Parathyroid adenoma (tissue), 2 donors: ENCODE data around the gene CHDH.

Experiments used
- H2AFZ ChIP-seq: fragments of 300-600 bp; sonication (generic); one replicate; pipeline ENCODE4 v1.7.0; 2017; ENCODE audit warnings: antibody characterized with exemption, mild to moderate bottlenecking
- H3K27ac ChIP-seq: fragments of 300-600 bp; sonication (generic); one replicate; pipeline ENCODE4 v1.7.0; 2017
- H3K27me3 ChIP-seq: fragments of 300-600 bp; sonication (generic); one replicate; pipeline ENCODE4 v1.7.0; 2017; ENCODE audit warnings: low read length; ENCODE audit not compliant: control insufficient read depth, insufficient read depth
- H3K36me3 ChIP-seq: fragments of 300-600 bp; sonication (generic); one replicate; pipeline ENCODE4 v1.7.0; 2017; ENCODE audit warnings: low read length; ENCODE audit not compliant: control insufficient read depth, insufficient read depth
- H3K4me1 ChIP-seq: fragments of 300-600 bp; sonication (generic); one replicate; pipeline ENCODE4 v1.7.0; 2017; ENCODE audit warnings: control low read depth
- H3K4me2 ChIP-seq: fragments of 300-600 bp; sonication (generic); one replicate; pipeline ENCODE4 v1.7.0; 2017; ENCODE audit warnings: low read length
- H3K4me3 ChIP-seq: fragments of 300-600 bp; sonication (generic); one replicate; pipeline ENCODE4 v1.7.0; 2017; ENCODE audit warnings: low read depth, low read length
- H3K79me2 ChIP-seq: fragments of 300-600 bp; sonication (generic); one replicate; pipeline ENCODE4 v1.7.0; 2017; ENCODE audit warnings: control low read depth
- H3K9ac ChIP-seq: fragments of 300-600 bp; sonication (generic); one replicate; pipeline ENCODE4 v1.7.0; 2017; ENCODE audit warnings: mild to moderate bottlenecking
- H3K9me3 ChIP-seq: fragments of 300-600 bp; sonication (generic); one replicate; pipeline ENCODE4 v1.7.0; 2017; ENCODE audit warnings: low read length; ENCODE audit not compliant: control insufficient read depth
- TF ChIP-seq, protein P1 (sequence below): fragments of 300-600 bp; sonication (generic); IDR thresholded peaks from one replicate; pipeline ENCODE4 v1.7.0; 2017; ENCODE audit warnings: antibody characterized with exemption, mild to moderate bottlenecking
- donor health status: primary hyperparathyroidism.

The CHDH gene

DNA sequence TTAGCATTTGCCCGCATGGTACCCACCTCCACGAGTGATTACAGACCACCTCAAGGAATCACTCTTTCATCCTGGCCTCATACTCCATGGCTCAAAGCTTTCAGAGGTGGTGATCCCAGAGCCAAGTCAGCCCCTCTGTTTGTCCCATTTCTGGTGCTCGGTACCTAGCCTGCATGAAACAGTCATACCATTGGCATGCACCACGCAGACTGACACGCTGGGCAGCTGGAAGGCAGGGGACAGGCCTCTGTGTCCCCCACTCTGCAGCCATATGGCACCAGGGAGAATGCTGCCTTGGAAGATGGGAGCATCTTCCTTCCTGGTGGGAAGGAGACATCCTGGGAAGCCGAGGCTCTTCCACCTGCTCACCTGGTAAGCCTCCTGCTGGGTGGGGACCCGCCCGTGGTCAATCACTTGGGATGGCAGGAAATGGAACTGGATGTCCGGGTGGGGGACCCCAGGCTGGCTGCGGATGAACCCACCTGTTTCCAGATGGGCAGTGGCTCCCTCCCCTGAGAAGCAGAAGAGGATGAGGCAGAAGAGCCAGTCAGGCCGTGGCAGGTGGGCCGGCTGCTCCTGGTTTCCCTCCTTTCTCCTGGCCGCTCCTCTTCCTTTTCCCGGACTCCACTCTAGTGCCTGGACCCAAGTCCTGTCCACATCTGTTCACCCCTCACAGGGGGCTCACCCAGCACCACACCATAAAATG, 26.9 kb downstream of the CHDH start:
- Histone ChIP-seq H3K4me1 (peaks cover under 1% of the 10 kb centered on the region), H3K36me3 (no peaks in the 10 kb centered on the region), H3K9me3 (no peaks in the 10 kb centered on the region), H2AFZ (no peak overlapping the region), H3K4me3 (no peak overlapping the region), H3K9ac (no peak overlapping the region), H3K27me3 (no peaks in the 10 kb centered on the region), H3K4me2 (no peak overlapping the region), H3K27ac (no peak overlapping the region), H3K79me2 (no peaks in the 10 kb centered on the region)
- TF ChIP-seq, protein P1, sequence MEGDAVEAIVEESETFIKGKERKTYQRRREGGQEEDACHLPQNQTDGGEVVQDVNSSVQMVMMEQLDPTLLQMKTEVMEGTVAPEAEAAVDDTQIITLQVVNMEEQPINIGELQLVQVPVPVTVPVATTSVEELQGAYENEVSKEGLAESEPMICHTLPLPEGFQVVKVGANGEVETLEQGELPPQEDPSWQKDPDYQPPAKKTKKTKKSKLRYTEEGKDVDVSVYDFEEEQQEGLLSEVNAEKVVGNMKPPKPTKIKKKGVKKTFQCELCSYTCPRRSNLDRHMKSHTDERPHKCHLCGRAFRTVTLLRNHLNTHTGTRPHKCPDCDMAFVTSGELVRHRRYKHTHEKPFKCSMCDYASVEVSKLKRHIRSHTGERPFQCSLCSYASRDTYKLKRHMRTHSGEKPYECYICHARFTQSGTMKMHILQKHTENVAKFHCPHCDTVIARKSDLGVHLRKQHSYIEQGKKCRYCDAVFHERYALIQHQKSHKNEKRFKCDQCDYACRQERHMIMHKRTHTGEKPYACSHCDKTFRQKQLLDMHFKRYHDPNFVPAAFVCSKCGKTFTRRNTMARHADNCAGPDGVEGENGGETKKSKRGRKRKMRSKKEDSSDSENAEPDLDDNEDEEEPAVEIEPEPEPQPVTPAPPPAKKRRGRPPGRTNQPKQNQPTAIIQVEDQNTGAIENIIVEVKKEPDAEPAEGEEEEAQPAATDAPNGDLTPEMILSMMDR: no peak

DNA sequence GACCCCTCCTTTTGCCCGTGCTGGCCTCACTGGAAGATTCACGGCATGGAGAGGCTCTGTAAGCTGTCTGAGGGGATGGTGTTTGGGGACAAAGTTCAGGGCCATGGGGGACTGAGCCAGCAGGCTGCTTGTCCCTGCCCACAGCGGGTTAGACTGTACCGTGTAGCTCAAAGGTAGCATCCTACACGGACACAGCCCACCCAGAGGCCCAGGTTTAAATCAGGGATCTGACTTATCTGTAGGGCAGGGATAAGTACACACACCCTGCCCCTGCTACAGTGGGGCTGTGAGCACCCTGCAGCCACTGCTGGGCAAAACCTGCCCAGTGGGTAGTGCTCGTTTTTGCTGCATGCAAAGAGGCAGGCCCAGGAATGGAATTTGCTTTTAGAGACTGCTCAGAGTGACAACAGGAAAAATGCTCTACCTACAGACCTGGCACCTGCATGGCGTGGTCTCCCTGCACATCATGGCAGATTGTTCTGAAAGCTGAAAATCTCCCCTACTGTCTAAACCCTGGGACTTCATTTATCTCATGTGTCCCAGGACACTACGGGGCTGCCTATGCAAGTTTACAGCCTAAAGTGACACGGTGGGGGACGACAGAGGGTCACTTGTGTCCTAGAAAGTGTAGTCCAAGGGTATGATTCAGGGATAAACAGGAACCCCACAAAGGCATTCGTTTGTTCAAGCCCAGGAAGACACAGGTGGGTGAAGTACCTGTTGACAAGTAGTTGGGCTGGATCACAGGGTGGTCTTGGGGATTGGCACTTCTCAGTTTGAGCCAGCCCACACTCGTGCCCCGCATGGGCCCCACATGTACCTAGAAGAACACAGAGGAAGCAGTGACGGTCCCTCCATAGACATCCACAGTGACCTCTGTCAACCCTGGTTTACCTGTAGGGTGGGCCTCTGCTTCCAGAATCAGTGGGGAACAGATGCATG, 27.7 kb downstream of the CHDH start:
- TF ChIP-seq, protein P1: no peak
- peaks cover 4% of the 10 kb centered on the region for H3K4me1 ChIP-seq
- no peaks in the 10 kb centered on the region for H3K79me2 ChIP-seq
- no peaks in the 10 kb centered on the region for H3K36me3 ChIP-seq
- H2AFZ ChIP-seq: no peak overlapping the region
- H3K27ac ChIP-seq: no peak overlapping the region
- no peak overlapping the region for H3K9ac ChIP-seq
- no peaks in the 10 kb centered on the region for H3K27me3 ChIP-seq
- H3K9me3 ChIP-seq: no peaks in the 10 kb centered on the region
- no peak overlapping the region for H3K4me3 ChIP-seq
- no peak overlapping the region for H3K4me2 ChIP-seq

DNA sequence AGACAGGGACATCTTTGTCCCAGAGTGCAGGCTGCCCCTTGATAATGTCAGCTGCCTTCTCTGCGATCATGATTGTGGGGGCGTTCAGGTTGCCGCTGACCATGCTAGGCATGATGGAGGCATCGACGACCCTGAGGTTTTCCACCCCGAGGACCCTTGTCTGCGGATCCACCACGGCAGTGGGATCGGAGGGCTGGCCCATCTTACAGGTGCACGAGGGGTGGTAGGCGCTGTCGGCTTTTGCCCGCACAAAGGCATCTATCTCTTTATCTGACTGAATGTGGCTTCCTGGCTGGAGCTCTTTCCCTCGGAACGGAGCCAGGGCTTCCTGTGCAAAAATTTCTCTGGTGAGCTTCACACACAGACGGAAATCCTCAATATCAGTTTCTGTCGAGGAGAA, 28.4 kb downstream of the CHDH start:
- H3K9ac ChIP-seq: no peak overlapping the region
- H3K27me3 ChIP-seq: no peaks in the 10 kb centered on the region
- no peaks in the 10 kb centered on the region for H3K9me3 ChIP-seq
- no peak overlapping the region for H3K4me2 ChIP-seq
- TF ChIP-seq, protein P1: no peak
- no peaks in the 10 kb centered on the region for H3K36me3 ChIP-seq
- no peak overlapping the region for H2AFZ ChIP-seq
- no peak overlapping the region for H3K4me3 ChIP-seq
- no peak overlapping the region for H3K27ac ChIP-seq
- H3K79me2 ChIP-seq: no peaks in the 10 kb centered on the region
- peaks cover 4% of the 10 kb centered on the region for H3K4me1 ChIP-seq

DNA sequence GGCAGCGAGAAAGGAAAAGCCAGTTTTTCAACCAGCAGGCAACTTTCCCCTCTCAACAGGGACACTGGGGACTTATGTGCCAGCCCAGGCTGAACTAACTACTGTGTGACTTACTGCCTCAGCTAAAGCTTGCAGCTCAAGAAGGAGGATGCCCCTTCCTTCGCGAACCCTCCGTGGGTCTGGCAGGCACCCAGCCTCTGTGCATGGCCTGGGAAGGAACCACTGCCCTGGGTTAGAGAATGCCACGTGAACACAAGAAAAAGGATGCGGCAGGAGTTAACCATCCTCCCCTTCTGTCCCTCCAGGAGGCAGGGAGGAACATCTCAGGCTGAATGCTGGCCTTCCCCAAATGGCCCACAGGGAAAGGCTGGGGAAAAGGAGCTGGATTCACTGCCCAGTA, 29.0 kb downstream of the CHDH start:
- H3K27me3 ChIP-seq: no peaks in the 10 kb centered on the region

More for the DNA sequence above, 29.0 kb downstream of the CHDH start:
- Histone ChIP-seq H3K4me3 (no peak overlapping the region), H3K4me1 (peaks cover 4% of the 10 kb centered on the region), H3K27ac (no peak overlapping the region), H2AFZ (no peak overlapping the region), H3K36me3 (no peaks in the 10 kb centered on the region), H3K9ac (no peak overlapping the region), H3K9me3 (no peaks in the 10 kb centered on the region), H3K79me2 (no peaks in the 10 kb centered on the region), H3K4me2 (no peak overlapping the region)
- TF ChIP-seq, protein P1: no peak
